H9 (cell line): ENCODE results near the gene FNDC3B. TPM values are rescaled to one million over a fixed set of nuclear protein-coding genes. Genes with fewer than 3 reads are reported as not detected.

Source experiments
- DNase-seq: peaks from one replicate; pipeline ENCODE4 v3.0.0-alpha.2; 2017
- H2AFZ ChIP-seq: one replicate; pipeline ENCODE4 v1.6.1; 2013; ENCODE audit warnings: mild to moderate bottlenecking, low read length, control low read depth, moderate library complexity
- H2AK5ac ChIP-seq: 2 replicates; pipeline ENCODE4 v1.6.1; 2013; ENCODE audit warnings: low read length, control low read depth, mixed read lengths; ENCODE audit not compliant: insufficient read length
- H2BK120ac ChIP-seq: one replicate; pipeline ENCODE4 v1.6.1; 2013; ENCODE audit warnings: low read depth, mild to moderate bottlenecking, low read length, control low read depth, inconsistent platforms; ENCODE audit not compliant: poor library complexity, severe bottlenecking
- H2BK12ac ChIP-seq: 2 replicates; pipeline ENCODE4 v1.6.1; 2013; ENCODE audit warnings: low read length, control low read depth, mixed read lengths, low read depth; ENCODE audit not compliant: insufficient read length
- H2BK15ac ChIP-seq: 2 replicates; pipeline ENCODE4 v1.6.1; 2013; ENCODE audit warnings: low read depth, low read length, control low read depth
- H2BK20ac ChIP-seq: one replicate; pipeline ENCODE4 v1.6.1; 2013; ENCODE audit warnings: low read depth, mild to moderate bottlenecking, low read length, control low read depth, inconsistent platforms; ENCODE audit not compliant: poor library complexity, severe bottlenecking
- H2BK5ac ChIP-seq: 2 replicates; pipeline ENCODE4 v1.6.1; 2013; ENCODE audit warnings: low read length, control low read depth, mixed read lengths; ENCODE audit not compliant: insufficient read length
- H3K14ac ChIP-seq: 2 replicates; pipeline ENCODE4 v1.6.1; 2013; ENCODE audit warnings: low read length, control low read depth; ENCODE audit not compliant: insufficient read depth
- H3K18ac ChIP-seq: 2 replicates; pipeline ENCODE4 v1.6.1; 2013; ENCODE audit warnings: low read depth, mild to moderate bottlenecking, mixed read lengths, low read length, control low read depth; ENCODE audit not compliant: insufficient read length
- H3K23ac ChIP-seq: 2 replicates; pipeline ENCODE4 v1.6.1; 2013; ENCODE audit warnings: low read length, control low read depth, mixed read lengths, low read depth; ENCODE audit not compliant: insufficient read length
- H3K23me2 ChIP-seq: 2 replicates; pipeline ENCODE4 v1.6.1; 2013; ENCODE audit warnings: low read depth, mild to moderate bottlenecking, mixed read lengths, low read length, control low read depth; ENCODE audit not compliant: insufficient read length, poor library complexity, severe bottlenecking
- H3K27ac ChIP-seq: 2 replicates; pipeline ENCODE4 v1.5.1; 2013; ENCODE audit warnings: low read length, control low read depth, mixed read lengths, low read depth; ENCODE audit not compliant: insufficient read length
- H3K27me3 ChIP-seq: 2 replicates; pipeline ENCODE4 v1.6.1; 2013; ENCODE audit warnings: low read length, control low read depth, inconsistent platforms; ENCODE audit not compliant: insufficient read depth
- H3K4ac ChIP-seq: 2 replicates; pipeline ENCODE4 v1.6.1; 2013; ENCODE audit warnings: low read depth, mild to moderate bottlenecking, control low read depth, inconsistent platforms, low read length, moderate library complexity
- H3K4me1 ChIP-seq: 2 replicates; pipeline ENCODE4 v1.6.1; 2013; ENCODE audit warnings: low read length, control low read depth, inconsistent platforms; ENCODE audit not compliant: insufficient read depth
- H3K4me2 ChIP-seq: 2 replicates; pipeline ENCODE4 v1.6.1; 2013; ENCODE audit warnings: low read length, control low read depth, mixed read lengths; ENCODE audit not compliant: insufficient read length, insufficient read depth
- H3K56ac ChIP-seq: 2 replicates; pipeline ENCODE4 v1.6.1; 2013; ENCODE audit warnings: low read depth, mild to moderate bottlenecking, mixed read lengths, low read length, control low read depth; ENCODE audit not compliant: insufficient read length
- H3K79me1 ChIP-seq: 2 replicates; pipeline ENCODE4 v1.6.1; 2013; ENCODE audit warnings: low read depth, mild to moderate bottlenecking, moderate library complexity, low read length, control low read depth, inconsistent platforms; ENCODE audit not compliant: insufficient read depth, poor library complexity, severe bottlenecking
- H3K79me2 ChIP-seq: 2 replicates; pipeline ENCODE4 v1.6.1; 2013; ENCODE audit warnings: low read length, control low read depth, inconsistent platforms; ENCODE audit not compliant: insufficient read depth
- H3K9ac ChIP-seq: 2 replicates; pipeline ENCODE4 v1.6.1; 2013; ENCODE audit warnings: low read length, control low read depth, mixed read lengths; ENCODE audit not compliant: insufficient read length; ENCODE audit errors: extremely low read depth
- H3K9me3 ChIP-seq: one replicate; pipeline ENCODE4 v1.6.1; 2013; ENCODE audit warnings: low read depth, low read length, inconsistent platforms; ENCODE audit not compliant: control insufficient read depth
- H3T11ph ChIP-seq: one replicate; pipeline ENCODE4 v1.6.1; 2013; ENCODE audit warnings: mild to moderate bottlenecking, low read length, control low read depth, inconsistent platforms
- H4K20me1 ChIP-seq: one replicate; pipeline ENCODE4 v1.6.1; 2013; ENCODE audit not compliant: control insufficient read depth, insufficient read length, insufficient read depth
- H4K5ac ChIP-seq: 2 replicates; pipeline ENCODE4 v1.6.1; 2013; ENCODE audit warnings: low read depth, mild to moderate bottlenecking, mixed read lengths, low read length, control low read depth; ENCODE audit not compliant: insufficient read length
- H4K8ac ChIP-seq: replicated peaks from 2 replicates; pipeline ENCODE4 v1.6.1; 2013; ENCODE audit warnings: low read length, control low read depth, mixed read lengths, low read depth; ENCODE audit not compliant: insufficient read length
- H4K91ac ChIP-seq: 2 replicates; pipeline ENCODE4 v1.6.1; 2013; ENCODE audit warnings: low read depth, mild to moderate bottlenecking, moderate library complexity, mixed read lengths, low read length, control low read depth; ENCODE audit not compliant: insufficient read length
- H3K27ac Mint-ChIP-seq, 3 experiments: 2 replicates in 2 of 3; 3 replicates in 1 of 3; pipeline ENCODE4 v1.8.0; 2020 to 2021; ENCODE audit warnings: mixed read lengths in 3 of 3, mild to moderate bottlenecking in 1 of 3, moderate library complexity in 1 of 3
- H3K27me3 Mint-ChIP-seq: 2 replicates; pipeline ENCODE4 v1.8.0; 2021; ENCODE audit warnings: low read depth, mild to moderate bottlenecking, moderate library complexity, mixed read lengths
- H3K36me3 Mint-ChIP-seq, 3 experiments: 2 replicates in 2 of 3; 3 replicates in 1 of 3; pipeline ENCODE4 v1.8.0; 2020 to 2021; ENCODE audit warnings: low read depth in 3 of 3, mixed read lengths in 3 of 3; ENCODE audit not compliant: insufficient read depth in 1 of 3
- H3K4me1 Mint-ChIP-seq, 2 experiments: 2 replicates each; pipeline ENCODE4 v1.8.0; 2020; ENCODE audit warnings: mixed read lengths in 2 of 2
- H3K4me3 Mint-ChIP-seq, 2 experiments: 2 replicates in 1 of 2; 3 replicates in 1 of 2; pipeline ENCODE4 v1.8.0; 2020 to 2021; ENCODE audit warnings: mild to moderate bottlenecking in 2 of 2, mixed read lengths in 2 of 2, moderate library complexity in 1 of 2
- H3K9me3 Mint-ChIP-seq, 2 experiments: 2 replicates in 1 of 2; 3 replicates in 1 of 2; pipeline ENCODE4 v1.8.0; 2020; ENCODE audit warnings: mild to moderate bottlenecking in 2 of 2, mixed read lengths in 2 of 2, moderate library complexity in 1 of 2
- WGBS: extraction: QIAGEN DNeasy Blood & Tissue Kit; methylation state at CpG from one replicate; pipeline ENCODE4 v1.1.7; 2013; ENCODE audit warnings: missing lambda C conversion rate, low lambda C conversion rate, mixed read lengths; ENCODE audit not compliant: insufficient read length; ENCODE audit errors: extremely low coverage; 5-methylcytosine and 5-hydroxymethylcytosine counted together
- total RNA-seq: library from RNA; stranded (reverse); gene quantifications from 2 replicates; pipeline ENCODE4 v1.2.1, GENCODE V29; 2021
- TF ChIP-seq, protein P1 (sequence below): fragments of 200-600 bp; sonication (generic); conservative IDR thresholded peaks from 3 replicates; pipeline ENCODE4 v1.8.0; 2021; ENCODE audit warnings: antibody characterized with exemption, mild to moderate bottlenecking

FNDC3B gene
- total RNA-seq, 1 experiment from 2014 or later, result 43.8 TPM

DNA sequence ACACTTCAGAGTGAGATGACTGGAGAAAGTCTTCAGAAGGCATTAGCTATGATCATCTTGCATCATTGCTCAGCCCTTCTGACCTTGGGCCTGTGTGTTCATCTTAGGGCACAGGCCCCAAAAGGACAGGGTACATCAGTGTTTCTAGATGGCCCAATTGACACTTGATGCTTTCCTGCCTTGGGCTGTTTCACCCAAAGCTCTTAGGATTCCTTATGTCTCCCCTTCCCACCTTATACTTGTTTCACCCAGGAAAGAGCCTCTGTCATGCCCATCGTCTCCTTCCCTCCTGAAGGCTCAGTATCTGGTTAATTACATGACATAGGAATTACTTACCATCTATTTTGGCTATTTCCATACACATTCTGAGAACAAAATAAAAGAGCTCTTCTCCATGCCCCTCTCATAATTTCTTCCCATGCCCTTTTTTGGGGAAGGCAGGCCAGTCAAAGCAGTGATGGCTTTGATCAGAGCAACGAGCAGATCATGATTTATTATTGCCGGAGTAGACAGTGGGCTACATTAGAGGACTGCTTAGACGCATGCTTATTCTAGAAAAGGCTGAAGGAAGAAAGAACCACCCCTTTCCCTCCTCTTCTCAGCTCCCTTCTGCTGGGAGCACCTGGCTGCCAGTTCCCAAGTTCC, 335.9 kb downstream of the FNDC3B start:
- WGBS, result no CpG with 5 or more reads among the region's 4 CpGs
- peaks cover 34 to 49% (median 42%) of the 10 kb centered on the region in 3 experiments for H3K36me3 Mint-ChIP-seq
- H3K9ac ChIP-seq, result no peak overlapping the region
- no peaks in the 10 kb centered on the region for H3K23me2 ChIP-seq
- no peak overlapping the region for H3K14ac ChIP-seq
- no peak overlapping the region for H2AK5ac ChIP-seq
- H4K5ac ChIP-seq, result no peak overlapping the region
- no peak for DNase-seq
- no peak overlapping the region for H3K4me3 Mint-ChIP-seq
- H3K27ac Mint-ChIP-seq, result peak overlapping the region in 1 of 3 experiments; percentile 51; a peak in 2 of 7 replicates
- H2AFZ ChIP-seq, result no peak overlapping the region
- no peaks in the 10 kb centered on the region for H4K20me1 ChIP-seq
- no peak overlapping the region for H3K56ac ChIP-seq
- no peaks in the 10 kb centered on the region for H3K27me3 ChIP-seq
- no peak overlapping the region for H3K4me2 ChIP-seq
- H3K4ac ChIP-seq, result no peak overlapping the region
- H3K23ac ChIP-seq, result no peak overlapping the region
- no peak overlapping the region for H2BK20ac ChIP-seq
- H3K9me3 Mint-ChIP-seq, result peaks cover 11 to 20% of the 10 kb centered on the region in 2 experiments; a peak in 4 of 5 replicates
- no peaks in the 10 kb centered on the region for H3K79me2 ChIP-seq
- H3K4me1 ChIP-seq, result no peaks in the 10 kb centered on the region
- no peak overlapping the region for H4K91ac ChIP-seq
- TF ChIP-seq, protein P1, sequence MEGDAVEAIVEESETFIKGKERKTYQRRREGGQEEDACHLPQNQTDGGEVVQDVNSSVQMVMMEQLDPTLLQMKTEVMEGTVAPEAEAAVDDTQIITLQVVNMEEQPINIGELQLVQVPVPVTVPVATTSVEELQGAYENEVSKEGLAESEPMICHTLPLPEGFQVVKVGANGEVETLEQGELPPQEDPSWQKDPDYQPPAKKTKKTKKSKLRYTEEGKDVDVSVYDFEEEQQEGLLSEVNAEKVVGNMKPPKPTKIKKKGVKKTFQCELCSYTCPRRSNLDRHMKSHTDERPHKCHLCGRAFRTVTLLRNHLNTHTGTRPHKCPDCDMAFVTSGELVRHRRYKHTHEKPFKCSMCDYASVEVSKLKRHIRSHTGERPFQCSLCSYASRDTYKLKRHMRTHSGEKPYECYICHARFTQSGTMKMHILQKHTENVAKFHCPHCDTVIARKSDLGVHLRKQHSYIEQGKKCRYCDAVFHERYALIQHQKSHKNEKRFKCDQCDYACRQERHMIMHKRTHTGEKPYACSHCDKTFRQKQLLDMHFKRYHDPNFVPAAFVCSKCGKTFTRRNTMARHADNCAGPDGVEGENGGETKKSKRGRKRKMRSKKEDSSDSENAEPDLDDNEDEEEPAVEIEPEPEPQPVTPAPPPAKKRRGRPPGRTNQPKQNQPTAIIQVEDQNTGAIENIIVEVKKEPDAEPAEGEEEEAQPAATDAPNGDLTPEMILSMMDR, result no peak
- H3K27me3 Mint-ChIP-seq, result no peaks in the 10 kb centered on the region
- H2BK15ac ChIP-seq, result no peak overlapping the region
- H2BK5ac ChIP-seq, result no peak overlapping the region
- H3K4me1 Mint-ChIP-seq, result peaks cover 4 to 9% of the 10 kb centered on the region in 2 experiments; a peak in 3 of 4 replicates
- H2BK12ac ChIP-seq, result no peak overlapping the region
- no peak overlapping the region for H3K27ac ChIP-seq
- no peak overlapping the region for H3K18ac ChIP-seq
- H3T11ph ChIP-seq, result no peak overlapping the region
- no peak overlapping the region for H2BK120ac ChIP-seq
- no peaks in the 10 kb centered on the region for H3K9me3 ChIP-seq
- no peak overlapping the region for H4K8ac ChIP-seq
- no peaks in the 10 kb centered on the region for H3K79me1 ChIP-seq
